GM12872 (cell line): ENCODE results near the gene GPR160.

Experiments
- CTCF ChIP-seq: IDR thresholded peaks from 3 replicates; pipeline ENCODE4 v1.5.1; 2011; ENCODE audit warnings: low read depth, mild to moderate bottlenecking, low read length, moderate library complexity; ENCODE audit not compliant: insufficient read depth

The GPR160 gene

DNA sequence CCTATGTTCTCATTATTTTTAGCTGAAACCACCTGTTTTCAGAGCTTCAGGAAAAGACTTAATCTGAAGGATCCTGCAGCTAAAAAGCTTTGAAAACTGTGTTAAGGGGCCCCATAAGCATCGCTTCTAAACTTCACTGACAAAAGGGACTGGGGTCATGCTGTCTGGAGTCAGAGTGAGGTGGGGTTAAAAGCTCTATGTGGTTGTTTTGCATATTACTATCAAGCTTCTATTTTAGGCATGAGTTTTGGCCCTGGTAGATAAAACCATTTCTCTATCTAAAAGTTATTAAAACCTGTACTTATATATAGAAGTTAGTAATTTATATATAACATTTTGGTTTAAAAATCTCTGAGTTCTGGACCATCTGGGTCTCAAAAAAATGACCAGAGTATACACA is 45.5 kb downstream of the GPR160 start:
- no peak for TF ChIP-seq CTCF

- no peak for TF ChIP-seq CTCF
These were observed 47.6 kb downstream of the GPR160 start for GRCh38 chr3:170085396-170085795.

GRCh38 chr3:170089862-170090600 is 52.2 kb downstream of the GPR160 start:
- no peak for TF ChIP-seq CTCF

DNA sequence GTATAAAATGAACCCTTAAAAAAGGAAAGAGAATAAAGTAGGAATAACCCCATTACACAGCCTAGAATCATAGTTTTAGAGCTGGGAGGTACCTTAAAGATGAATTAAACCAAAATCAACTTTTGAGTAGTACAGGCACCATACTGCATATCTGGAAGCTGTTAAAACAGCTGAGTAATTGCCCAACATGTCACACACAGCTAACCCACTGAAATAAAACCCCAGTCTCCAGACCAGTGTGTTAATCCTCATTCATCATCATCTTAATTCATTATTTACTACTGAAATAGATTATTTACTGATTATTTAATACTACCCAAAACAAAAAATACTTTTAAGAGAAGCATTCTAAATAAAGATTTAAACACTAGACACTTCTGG is 52.8 kb downstream of the GPR160 start:
- no peak for TF ChIP-seq CTCF

DNA sequence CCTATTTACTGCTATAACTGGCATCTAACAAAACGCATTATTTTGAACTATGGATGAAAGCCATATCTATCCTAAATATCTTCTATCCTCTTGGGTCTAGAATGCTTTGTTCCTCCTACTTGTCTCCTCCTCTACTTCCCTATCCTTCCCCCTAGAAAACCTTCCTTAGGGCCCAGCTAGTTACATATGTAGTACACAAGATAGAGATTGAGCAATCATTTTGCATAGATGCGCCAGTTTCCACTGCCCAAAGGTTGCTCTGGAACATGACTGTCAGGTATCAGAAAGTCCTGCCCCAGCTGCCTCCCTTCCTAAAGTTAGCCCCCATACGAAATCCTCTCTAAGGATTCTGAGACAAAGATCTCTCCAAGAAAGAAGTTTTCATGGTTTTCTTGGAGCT is 55.1 kb downstream of the GPR160 start:
- TF ChIP-seq CTCF: no peak

DNA sequence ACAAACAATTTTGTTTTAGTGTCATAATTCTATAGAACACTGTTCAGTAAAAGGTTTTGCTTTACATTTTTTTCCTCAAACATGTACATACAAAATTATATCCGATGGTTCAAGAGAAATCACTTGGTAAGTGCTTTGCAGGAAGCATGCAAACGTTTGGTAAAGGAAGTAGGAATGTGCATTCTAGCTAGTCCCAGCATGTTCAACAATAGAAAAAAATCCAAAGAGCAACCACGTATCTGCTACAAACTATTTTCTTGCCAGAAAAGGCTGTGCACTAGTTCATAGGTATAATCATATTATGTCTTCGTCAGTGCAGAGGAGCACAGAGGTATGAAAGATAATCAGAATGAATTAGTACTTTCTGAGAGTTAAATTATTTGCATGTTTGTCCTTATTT is 58.0 kb downstream of the GPR160 start:
- no peak for TF ChIP-seq CTCF

GRCh38 chr3:170096342-170096741 is 58.5 kb downstream of the GPR160 start:
- no peak for TF ChIP-seq CTCF
